H1 (cell line): ENCODE data around the gene COX7B2. TPM values are rescaled to one million over a fixed set of nuclear protein-coding genes. Genes with fewer than 3 reads are reported as not detected.

Source experiments
- CTCF ChIA-PET: fragments of 300-600 bp; sonication (Branson Sonifier 250); formaldehyde crosslinking; loops from one replicate; lab custom pipeline; 2021; ENCODE audit not compliant: partially characterized antibody; lab: Charles Lee
- POLR2A ChIA-PET: fragments of 300-600 bp; sonication (Branson Sonifier 250); formaldehyde crosslinking; loops from one replicate; lab custom pipeline; 2021; ENCODE audit warnings: inconsistent platforms; ENCODE audit not compliant: partially characterized antibody; lab: Charles Lee
- DNase-seq, 2 experiments: peaks; one replicate each; pipeline versions ENCODE4 v3.0.0 to v3.0.0-alpha.2; 2010 to 2022; ENCODE audit warnings: low spot score in 2 of 2, low read depth in 1 of 2, mixed read lengths in 1 of 2
- FAIRE-seq: peaks from 2 replicates; lab custom pipeline; 2011; peaks lifted over from hg19 to GRCh38; lab: Jason Lieb, UNC
- H2AFZ ChIP-seq: 2 replicates; pipeline ENCODE4 v1.8.1; 2012; ENCODE audit warnings: low read length, inconsistent platforms
- H2AK5ac ChIP-seq: 2 replicates; pipeline ENCODE4 v1.6.1; 2013; ENCODE audit warnings: low read depth, low read length
- H2BK120ac ChIP-seq: replicated peaks from 2 replicates; pipeline ENCODE3; 2013; ENCODE audit warnings: low read depth, low read length, inconsistent platforms
- H2BK12ac ChIP-seq: 2 replicates; pipeline ENCODE4 v1.6.1; 2013; ENCODE audit warnings: low read depth, low read length
- H2BK15ac ChIP-seq: 2 replicates; pipeline ENCODE4 v1.6.1; 2013; ENCODE audit warnings: low read length
- H2BK20ac ChIP-seq: 2 replicates; pipeline ENCODE4 v1.6.1; 2013; ENCODE audit warnings: low read length
- H2BK5ac ChIP-seq: 2 replicates; pipeline ENCODE4 v1.6.1; 2013; ENCODE audit warnings: low read depth, low read length
- H3K14ac ChIP-seq: 2 replicates; pipeline ENCODE4 v1.6.1; 2013; ENCODE audit warnings: inconsistent platforms; ENCODE audit not compliant: insufficient read length
- H3K18ac ChIP-seq: 2 replicates; pipeline ENCODE4 v1.6.1; 2013; ENCODE audit warnings: low read length; ENCODE audit errors: extremely low read depth
- H3K23ac ChIP-seq: 2 replicates; pipeline ENCODE4 v1.6.1; 2013; ENCODE audit warnings: inconsistent platforms; ENCODE audit not compliant: insufficient read length
- H3K23me2 ChIP-seq: 2 replicates; pipeline ENCODE4 v1.6.1; 2013; ENCODE audit warnings: low read depth, low read length
- H3K27ac ChIP-seq: 2 replicates; pipeline ENCODE4 v1.6.1; 2011; ENCODE audit warnings: low read depth, low read length, inconsistent platforms
- H3K27me3 ChIP-seq, 4 experiments: replicated peaks in 1 of 4; 1 replicate in 1 of 4; 2 replicates in 3 of 4; pipeline versions ENCODE4 v1.6.1 to v1.8.1; 2011 to 2013; ENCODE audit warnings: low read length in 3 of 4, mild to moderate bottlenecking in 3 of 4, inconsistent platforms in 2 of 4, mixed read lengths in 2 of 4, moderate library complexity in 1 of 4; ENCODE audit not compliant: control insufficient read depth in 3 of 4, insufficient read depth in 3 of 4; ENCODE audit errors: extremely low read depth in 1 of 4
- H3K36me3 ChIP-seq, 4 experiments: 2 replicates each; pipeline versions ENCODE4 v1.6.1 to v1.8.1; 2011 to 2013; ENCODE audit warnings: mild to moderate bottlenecking in 4 of 4, low read length in 3 of 4, moderate library complexity in 2 of 4, control low read depth in 1 of 4, inconsistent platforms in 1 of 4; ENCODE audit not compliant: insufficient read depth in 4 of 4, control insufficient read depth in 2 of 4
- H3K4ac ChIP-seq: replicated peaks from 2 replicates; pipeline ENCODE3; 2013; ENCODE audit warnings: low read length, low read depth, mixed read lengths, inconsistent platforms; ENCODE audit not compliant: insufficient read length
- H3K4me1 ChIP-seq, 4 experiments: replicated peaks in 1 of 4; 1 replicate in 1 of 4; 2 replicates in 3 of 4; pipeline versions ENCODE4 v1.6.1 to v1.8.1; 2011 to 2013; ENCODE audit warnings: low read length in 3 of 4, inconsistent platforms in 2 of 4, mixed read lengths in 1 of 4; ENCODE audit not compliant: insufficient read depth in 4 of 4, control insufficient read depth in 3 of 4
- H3K4me2 ChIP-seq, 2 experiments: 2 replicates each; pipeline versions ENCODE4 v1.6.1 to v1.8.1; 2011 to 2013; ENCODE audit warnings: low read depth in 2 of 2, low read length in 2 of 2, control low read depth in 1 of 2, inconsistent platforms in 1 of 2, mild to moderate bottlenecking in 1 of 2; ENCODE audit not compliant: insufficient read depth in 1 of 2
- H3K4me3 ChIP-seq, 4 experiments: fragments of 200-600, 300-600 bp in 1 of 4; sonication (generic), shearing (Covaris generic), sonication (Bioruptor Twin) in 1 of 4; 2 replicates each; pipeline versions ENCODE4 v1.5.1 to v1.8.1; 2011 to 2016; ENCODE audit warnings: low read length in 4 of 4, low read depth in 3 of 4, control low read depth in 2 of 4, inconsistent platforms in 2 of 4, mild to moderate bottlenecking in 2 of 4, mixed read lengths in 1 of 4, moderate library complexity in 1 of 4; ENCODE audit not compliant: insufficient read depth in 2 of 4; ENCODE audit errors: extremely low read depth in 1 of 4
- H3K56ac ChIP-seq: replicated peaks from 2 replicates; pipeline ENCODE3; 2013; ENCODE audit warnings: low read depth, mild to moderate bottlenecking, mixed read lengths, low read length, inconsistent platforms; ENCODE audit not compliant: insufficient read length
- H3K79me1 ChIP-seq: 2 replicates; pipeline ENCODE4 v1.6.1; 2013; ENCODE audit warnings: low read depth, low read length, control low read depth
- H3K79me2 ChIP-seq, 2 experiments: 2 replicates each; pipeline versions ENCODE4 v1.6.1 to v1.8.1; 2012 to 2013; ENCODE audit warnings: low read length in 2 of 2, mild to moderate bottlenecking in 2 of 2, inconsistent platforms in 1 of 2; ENCODE audit not compliant: insufficient read depth in 2 of 2, control insufficient read depth in 1 of 2
- H3K9ac ChIP-seq, 4 experiments: replicated peaks in 1 of 4; 1 replicate in 1 of 4; 2 replicates in 3 of 4; pipeline versions ENCODE4 v1.6.1 to v1.8.1; 2011 to 2013; ENCODE audit warnings: low read depth in 3 of 4, low read length in 3 of 4, control low read depth in 2 of 4, mild to moderate bottlenecking in 2 of 4, moderate library complexity in 2 of 4, inconsistent platforms in 1 of 4; ENCODE audit errors: extremely low read depth in 1 of 4
- H3K9me3 ChIP-seq, 2 experiments: 2 replicates each; pipeline versions ENCODE4 v1.6.1 to v1.8.1; 2012 to 2013; ENCODE audit warnings: mild to moderate bottlenecking in 2 of 2, moderate library complexity in 2 of 2, control low read depth in 1 of 2, inconsistent platforms in 1 of 2, low read depth in 1 of 2, low read length in 1 of 2, mixed read lengths in 1 of 2; ENCODE audit not compliant: insufficient read depth in 2 of 2
- H4K20me1 ChIP-seq, 2 experiments: replicated peaks in 1 of 2; 2 replicates each; pipeline versions ENCODE3 to v1.8.1; 2011 to 2013; ENCODE audit warnings: inconsistent platforms in 2 of 2, low read length in 2 of 2, mild to moderate bottlenecking in 1 of 2; ENCODE audit not compliant: insufficient read depth in 2 of 2, control insufficient read depth in 1 of 2
- H4K5ac ChIP-seq: 2 replicates; pipeline ENCODE4 v1.6.1; 2013; ENCODE audit warnings: low read length, low read depth, mixed read lengths, inconsistent platforms; ENCODE audit not compliant: insufficient read length
- H4K8ac ChIP-seq: 2 replicates; pipeline ENCODE4 v1.8.0; 2013; ENCODE audit warnings: mild to moderate bottlenecking, moderate library complexity, low read length, inconsistent platforms; ENCODE audit not compliant: insufficient read depth; ENCODE audit errors: extremely low read depth
- H4K91ac ChIP-seq: replicated peaks from 2 replicates; pipeline ENCODE3; 2013; ENCODE audit warnings: low read length, mixed read lengths, inconsistent platforms; ENCODE audit not compliant: insufficient read length
- ATF2 ChIP-seq: IDR thresholded peaks from 2 replicates; pipeline ENCODE4 v1.6.1; 2012; ENCODE audit warnings: low read length, inconsistent platforms
- BRCA1 ChIP-seq: IDR thresholded peaks from 2 replicates; pipeline ENCODE4 v1.6.1; 2012; ENCODE audit warnings: low read depth, low read length, improper control_type of control experiment
- CEBPB ChIP-seq: IDR thresholded peaks from 2 replicates; pipeline ENCODE4 v1.6.1; 2012; ENCODE audit warnings: low read depth, low read length
- EP300 ChIP-seq, 2 experiments: IDR thresholded peaks; 1 replicate in 1 of 2; 2 replicates in 1 of 2; pipeline ENCODE4 v1.6.1; 2011 to 2012; ENCODE audit warnings: low read depth in 2 of 2, low read length in 2 of 2, mild to moderate bottlenecking in 2 of 2, borderline replicate concordance in 1 of 2, inconsistent platforms in 1 of 2, moderate library complexity in 1 of 2
- GABPA ChIP-seq: IDR thresholded peaks from 2 replicates; pipeline ENCODE4 v1.6.1; 2011; ENCODE audit warnings: mild to moderate bottlenecking, low read length, moderate library complexity, borderline replicate concordance; ENCODE audit not compliant: insufficient read depth
- JUND ChIP-seq: IDR thresholded peaks from 2 replicates; pipeline ENCODE4 v1.6.1; 2011; ENCODE audit warnings: mild to moderate bottlenecking, improper control_type of control experiment, low read length
- NRF1 ChIP-seq: IDR thresholded peaks from 2 replicates; pipeline ENCODE4 v1.6.1; 2011; ENCODE audit warnings: mild to moderate bottlenecking, low read depth, low read length, improper control_type of control experiment
- SIX5 ChIP-seq: IDR thresholded peaks from 2 replicates; pipeline ENCODE4 v1.6.1; 2011; ENCODE audit warnings: mild to moderate bottlenecking, low read depth, low read length
- SP1 ChIP-seq: IDR thresholded peaks from 2 replicates; pipeline ENCODE4 v1.6.1; 2011; ENCODE audit warnings: low read depth, low read length
- SRF ChIP-seq: IDR thresholded peaks from 2 replicates; pipeline ENCODE4 v1.6.1; 2011; ENCODE audit warnings: mild to moderate bottlenecking, low read depth, low read length, moderate library complexity
- TAF7 ChIP-seq: optimal IDR thresholded peaks from 2 replicates; pipeline ENCODE3; 2011; ENCODE audit warnings: low read depth, mild to moderate bottlenecking, inconsistent platforms, low read length, moderate library complexity, borderline replicate concordance
- TEAD4 ChIP-seq: IDR thresholded peaks from 2 replicates; pipeline ENCODE4 v1.6.1; 2012; ENCODE audit warnings: low read depth, low read length, inconsistent platforms, mixed read lengths
- ZNF274 ChIP-seq: IDR thresholded peaks from 2 replicates; pipeline ENCODE4 v1.7.0; 2012; ENCODE audit warnings: low read length, borderline replicate concordance; ENCODE audit errors: extremely low read depth
- WGBS, 2 experiments: shearing (Covaris generic) in 1 of 2; methylation state at CpG; one replicate each; pipeline versions ENCODE4 v1.1.6 to v1.1.7; 2013 to 2015; ENCODE audit warnings: low lambda C conversion rate in 2 of 2, mixed read lengths in 2 of 2, inconsistent platforms in 1 of 2, low coverage in 1 of 2, missing lambda C conversion rate in 1 of 2; ENCODE audit not compliant: insufficient replicate concordance in 2 of 2, insufficient coverage in 1 of 2, insufficient read length in 1 of 2; ENCODE audit errors: extremely low coverage in 1 of 2, missing lambda C conversion rate in 1 of 2; 5-methylcytosine and 5-hydroxymethylcytosine counted together
- polyA plus RNA-seq, 7 experiments: library from polyadenylated mRNA; depleted of rRNA in 3 of 7; stranded (reverse) in 5 of 7; unstranded in 2 of 7; fragments of >200 nt in 5 of 7; fragments of 200-250 nt in 2 of 7; gene quantifications; 1 replicate in 5 of 7; 2 replicates in 1 of 7; 4 replicates in 1 of 7; pipeline versions ENCODE4 v1.2.1 to v1.2.3, GENCODE V29; 2011 to 2013; ENCODE audit warnings: missing spikeins in 2 of 7, mixed read lengths in 2 of 7
- total RNA-seq: library from RNA; stranded (reverse); fragmentation: NEBNext Ultra II Directional; extraction: Animal tissue kit (Norgen Biotek cat#: 25700); gene quantifications from 2 replicates; pipeline ENCODE4 v1.2.1, GENCODE V29; 2021

Gene COX7B2
- total and polyA plus RNA-seq, 2 of the 8 experiments (the other 6 are each of a cell fraction or from before 2014, with no cell fraction given) = not detected

GRCh38 chr4:46934726-46935125 is 25.7 kb upstream of the COX7B2 start:
- H3K27me3 ChIP-seq = no peaks in the 10 kb centered on the region
- ChIA-PET CTCF (interaction anchor here (0.8 to 3.2 kb wide), 4 partner anchors 12 to 402 kb away, joined by 3 to 9 read pairs (median 4); no protein-coding TSS in a partner anchor), POLR2A (no interaction called here)
- no peak overlapping the region for H2BK20ac ChIP-seq
- H2BK120ac ChIP-seq = no peak overlapping the region
- no peak overlapping the region for H3K56ac ChIP-seq
- no peak overlapping the region for H4K8ac ChIP-seq
- H2BK15ac ChIP-seq = no peak overlapping the region
- no peak overlapping the region for H3K18ac ChIP-seq
- H3K79me2 ChIP-seq = no peaks in the 10 kb centered on the region
- H4K91ac ChIP-seq = no peak overlapping the region
- no peak for FAIRE-seq
- H2BK12ac ChIP-seq = no peak overlapping the region
- H4K20me1 ChIP-seq = no peaks in the 10 kb centered on the region
- H3K9ac ChIP-seq = no peak overlapping the region
- H2BK5ac ChIP-seq = no peak overlapping the region
- no peaks in the 10 kb centered on the region for H3K36me3 ChIP-seq
- H3K14ac ChIP-seq = no peak overlapping the region
- H3K4me1 ChIP-seq = no peaks in the 10 kb centered on the region
- no peak overlapping the region for H3K23ac ChIP-seq
- 74% methylated on average over 2 of the region's 2 CpGs; no CpG with 5 or more reads in 1 of the 2 experiments for WGBS, 2 experiments
- no peaks in the 10 kb centered on the region; the same call in 1 of the 2 replicates for H3K23me2 ChIP-seq
- no peak for DNase-seq
- no peaks in the 10 kb centered on the region for H3K9me3 ChIP-seq
- no peak overlapping the region for H2AK5ac ChIP-seq
- H3K79me1 ChIP-seq = no peaks in the 10 kb centered on the region
- H3K4me3 ChIP-seq = no peak overlapping the region
- no peak overlapping the region for H4K5ac ChIP-seq
- no peak overlapping the region for H3K4me2 ChIP-seq
- H2AFZ ChIP-seq = no peak overlapping the region
- H3K4ac ChIP-seq = no peak overlapping the region
- H3K27ac ChIP-seq = no peak overlapping the region
- TF ChIP-seq TEAD4 (no peak), CEBPB (no peak), GABPA (no peak), SP1 (no peak), EP300 (IDR thresholded peaks at IDR 0.05; ENCODE audit: borderline replicate concordance in 1 of 2, low read depth in 2 of 2, low read length in 2 of 2) (no peak), ATF2 (no peak), TAF7 (no peak), SIX5 (no peak), NRF1 (no peak), ZNF274 (no peak), SRF (no peak), JUND (no peak), BRCA1 (no peak)
